B cell (primary cell): Measurements from ENCODE around the gene TDRD9. TPM values are rescaled to one million over a fixed set of nuclear protein-coding genes. Genes with fewer than 3 reads are reported as not detected.

ENCODE experiments used
- ATAC-seq: fragments of 200-7000 bp; cut with Tn5 transposase; one replicate; pipeline ENCODE4 v1.10.0; 2021; ENCODE audit warnings: low read depth, mild to moderate bottlenecking, moderate number of reproducible peaks, moderate library complexity
- CTCF ChIA-PET: fragments of 350-600 bp; sonication (Branson Sonifier 250); formaldehyde crosslinking; loops from one replicate; lab custom pipeline; 2021; ENCODE audit warnings: antibody characterized with exemption, inconsistent platforms; lab: Charles Lee
- POLR2A ChIA-PET: fragments of 350-600 bp; sonication (Branson Sonifier 250); formaldehyde crosslinking; loops from one replicate; lab custom pipeline; 2021; ENCODE audit warnings: antibody characterized with exemption; lab: Charles Lee
- DNase-seq: peaks from one replicate; pipeline ENCODE4 v3.0.0; 2013
- H2AFZ ChIP-seq: 2 replicates; pipeline ENCODE4 v1.6.1; 2012; ENCODE audit warnings: mild to moderate bottlenecking, low read depth, low read length; ENCODE audit not compliant: insufficient read depth, poor library complexity, severe bottlenecking
- H3K27ac ChIP-seq, 2 donors: 1 replicate in 1 of 2; 2 replicates in 1 of 2; pipeline ENCODE4 v1.5.1; 2012 to 2013; ENCODE audit warnings: low read length in 2 of 2, mild to moderate bottlenecking in 2 of 2, moderate library complexity in 1 of 2
- H3K27me3 ChIP-seq, 4 experiments: fragments of 200-600 bp in 1 of 4; sonication (generic) in 1 of 4; replicated peaks in 1 of 4; 1 replicate in 2 of 4; 2 replicates in 2 of 4; pipeline versions ENCODE4 v1.6.1 to v1.7.0; 2013 to 2016; ENCODE audit warnings: low read length in 3 of 4, mild to moderate bottlenecking in 2 of 4, mixed read lengths in 1 of 4, moderate library complexity in 1 of 4; ENCODE audit not compliant: insufficient read depth in 4 of 4, control insufficient read depth in 3 of 4; ENCODE audit errors: control extremely low read depth in 1 of 4
- H3K36me3 ChIP-seq, 2 experiments: replicated peaks in 1 of 2; 1 replicate in 1 of 2; 2 replicates in 1 of 2; pipeline versions ENCODE4 v1.6.1 to v1.7.1; 2013; ENCODE audit warnings: low read length in 1 of 2; ENCODE audit not compliant: insufficient read depth in 2 of 2, control insufficient read depth in 1 of 2; ENCODE audit errors: control extremely low read depth in 1 of 2, extremely low read depth in 1 of 2
- H3K4me1 ChIP-seq, 2 donors: fragments of 200-600 bp in 1 of 2; sonication (generic) in 1 of 2; 1 replicate in 1 of 2; 2 replicates in 1 of 2; pipeline versions ENCODE4 v1.5.1 to v1.6.1; 2013 to 2017; ENCODE audit warnings: low read length in 2 of 2; ENCODE audit not compliant: control insufficient read depth in 2 of 2, insufficient read depth in 2 of 2
- H3K4me2 ChIP-seq: replicated peaks from 2 replicates; pipeline ENCODE3; 2012; ENCODE audit warnings: mild to moderate bottlenecking, low read depth, low read length; ENCODE audit not compliant: poor library complexity, severe bottlenecking
- H3K4me3 ChIP-seq, 5 experiments: fragments of 200-600 bp in 1 of 5; sonication (generic) in 1 of 5; 1 replicate in 3 of 5; 2 replicates in 2 of 5; pipeline versions ENCODE4 v1.5.1 to v1.7.0; 2011 to 2016; ENCODE audit warnings: low read length in 4 of 5, mild to moderate bottlenecking in 4 of 5, low read depth in 2 of 5, control low read depth in 1 of 5, moderate library complexity in 1 of 5; ENCODE audit not compliant: insufficient read depth in 1 of 5; ENCODE audit errors: control extremely low read depth in 1 of 5, extremely low read depth in 1 of 5
- H3K79me2 ChIP-seq: fragments of 200-600 bp; sonication (generic); one replicate; pipeline ENCODE4 v1.6.0; 2016; ENCODE audit warnings: low read length; ENCODE audit not compliant: control insufficient read depth, insufficient read depth
- H3K9ac ChIP-seq: fragments of 200-600 bp; sonication (generic); 2 replicates; pipeline ENCODE4 v1.6.1; 2017; ENCODE audit warnings: mild to moderate bottlenecking, low read length, moderate library complexity
- H3K9me3 ChIP-seq, 3 donors: one replicate each; pipeline versions ENCODE4 v1.6.1 to v1.7.1; 2013; ENCODE audit warnings: low read length in 2 of 3; ENCODE audit not compliant: control insufficient read depth in 2 of 3, insufficient read depth in 1 of 3; ENCODE audit errors: control extremely low read depth in 1 of 3
- H4K20me1 ChIP-seq: 2 replicates; pipeline ENCODE4 v1.6.0; 2012; ENCODE audit warnings: mild to moderate bottlenecking, low read length; ENCODE audit not compliant: insufficient read depth, control insufficient read depth, poor library complexity, severe bottlenecking
- H3K27ac Mint-ChIP-seq: one replicate; pipeline ENCODE4 v1.8.0; 2021; ENCODE audit warnings: mixed read lengths
- H3K27me3 Mint-ChIP-seq: one replicate; pipeline ENCODE4 v1.8.0; 2021; ENCODE audit warnings: mixed read lengths
- H3K4me1 Mint-ChIP-seq: one replicate; pipeline ENCODE4 v1.8.0; 2021; ENCODE audit warnings: mixed read lengths
- H3K4me3 Mint-ChIP-seq: one replicate; pipeline ENCODE4 v1.8.0; 2021; ENCODE audit warnings: mixed read lengths
- H3K9me3 Mint-ChIP-seq: one replicate; pipeline ENCODE4 v1.8.0; 2022; ENCODE audit warnings: mixed read lengths; ENCODE audit not compliant: insufficient read depth
- EZH2 ChIP-seq: IDR thresholded peaks from 2 replicates; pipeline ENCODE4 v1.6.1; 2012; ENCODE audit warnings: borderline replicate concordance, low read depth, mild to moderate bottlenecking, moderate library complexity, low read length; ENCODE audit not compliant: insufficient read depth, poor library complexity, severe bottlenecking
- WGBS: methylation state at CpG from one replicate; pipeline ENCODE4 v1.1.5; 2013; ENCODE audit warnings: missing lambda C conversion rate; ENCODE audit not compliant: insufficient coverage; 5-methylcytosine and 5-hydroxymethylcytosine counted together
- intact Hi-C: fragments of 100-400 bp; cut with micrococcal nuclease; formaldehyde crosslinking; loops from one replicate; pipeline ENCODE4 v1.10.0; 2022
- polyA plus RNA-seq: library from polyadenylated mRNA; depleted of rRNA; stranded (reverse); fragments of >200 nt; gene quantifications from 2 replicates; pipeline ENCODE4 v1.2.3, GENCODE V29; 2012
- total RNA-seq, 2 donors: library from RNA; stranded (reverse); fragments of 120-200 nt in 1 of 2; gene quantifications; 1 replicate in 1 of 2; 2 replicates in 1 of 2; pipeline versions ENCODE4 v1.2.3 to v1.2.4, GENCODE V29; 2013 to 2022
- TF ChIP-seq, protein P1 (sequence below): fragments of 200-600 bp; IDR thresholded peaks from one replicate; pipeline ENCODE4 v1.8.0; 2022; ENCODE audit warnings: antibody characterized with exemption, mild to moderate bottlenecking

Gene TDRD9
- total and polyA plus RNA-seq, 2 donors (not counting 1 experiment from before 2014, with no cell fraction given): 1.1 to 2.4 TPM

- no peak overlapping the region for H3K27ac Mint-ChIP-seq
- no peaks in the 10 kb centered on the region for H3K4me1 Mint-ChIP-seq
- no peak overlapping the region for H2AFZ ChIP-seq
- H3K27ac ChIP-seq: no peak overlapping the region
- no peak overlapping the region for H3K4me3 ChIP-seq
- 87% methylated on average over 7 of the region's 7 CpGs for WGBS
- H3K4me1 ChIP-seq: no peaks in the 10 kb centered on the region
- DNase-seq: no peak
- intact Hi-C loops: no loop called here
- TF ChIP-seq, protein P1, sequence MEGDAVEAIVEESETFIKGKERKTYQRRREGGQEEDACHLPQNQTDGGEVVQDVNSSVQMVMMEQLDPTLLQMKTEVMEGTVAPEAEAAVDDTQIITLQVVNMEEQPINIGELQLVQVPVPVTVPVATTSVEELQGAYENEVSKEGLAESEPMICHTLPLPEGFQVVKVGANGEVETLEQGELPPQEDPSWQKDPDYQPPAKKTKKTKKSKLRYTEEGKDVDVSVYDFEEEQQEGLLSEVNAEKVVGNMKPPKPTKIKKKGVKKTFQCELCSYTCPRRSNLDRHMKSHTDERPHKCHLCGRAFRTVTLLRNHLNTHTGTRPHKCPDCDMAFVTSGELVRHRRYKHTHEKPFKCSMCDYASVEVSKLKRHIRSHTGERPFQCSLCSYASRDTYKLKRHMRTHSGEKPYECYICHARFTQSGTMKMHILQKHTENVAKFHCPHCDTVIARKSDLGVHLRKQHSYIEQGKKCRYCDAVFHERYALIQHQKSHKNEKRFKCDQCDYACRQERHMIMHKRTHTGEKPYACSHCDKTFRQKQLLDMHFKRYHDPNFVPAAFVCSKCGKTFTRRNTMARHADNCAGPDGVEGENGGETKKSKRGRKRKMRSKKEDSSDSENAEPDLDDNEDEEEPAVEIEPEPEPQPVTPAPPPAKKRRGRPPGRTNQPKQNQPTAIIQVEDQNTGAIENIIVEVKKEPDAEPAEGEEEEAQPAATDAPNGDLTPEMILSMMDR: no peak
- TF ChIP-seq EZH2: no peak
- no peaks in the 10 kb centered on the region for H3K27me3 ChIP-seq
- H3K36me3 ChIP-seq: no peaks in the 10 kb centered on the region
- ATAC-seq: no peak
- H4K20me1 ChIP-seq: no peaks in the 10 kb centered on the region
- peaks cover 6% of the 10 kb centered on the region for H3K27me3 Mint-ChIP-seq
- CTCF ChIA-PET: no interaction called here
- H3K9me3 Mint-ChIP-seq: peaks cover 2% of the 10 kb centered on the region
- no peak overlapping the region for H3K4me2 ChIP-seq
- no peaks in the 10 kb centered on the region for H3K79me2 ChIP-seq
- no peaks in the 10 kb centered on the region for H3K9me3 ChIP-seq
- POLR2A ChIA-PET: no interaction called here
- H3K9ac ChIP-seq: no peak overlapping the region
- no peak overlapping the region for H3K4me3 Mint-ChIP-seq
Measured at GRCh38 chr14:103894723-103895059, 33.6 kb upstream of the TDRD9 start.

- Histone ChIP-seq H2AFZ (no peak overlapping the region), H3K27ac (no peak overlapping the region), H3K4me3 (no peak overlapping the region), H3K9ac (no peak overlapping the region), H3K9me3 (no peaks in the 10 kb centered on the region), H3K27me3 (no peaks in the 10 kb centered on the region), H4K20me1 (no peaks in the 10 kb centered on the region), H3K4me2 (no peak overlapping the region), H3K36me3 (no peaks in the 10 kb centered on the region), H3K79me2 (no peaks in the 10 kb centered on the region), H3K4me1 (peaks cover 0 to 3% of the 10 kb centered on the region in 2 donors)
- ChIA-PET CTCF (no interaction called here), POLR2A (no interaction called here)
- no peak for ATAC-seq
- TF ChIP-seq EZH2: no peak
- TF ChIP-seq, protein P1: no peak
- Mint-ChIP-seq H3K4me3 (no peak overlapping the region), H3K27me3 (peaks cover 6% of the 10 kb centered on the region), H3K4me1 (peaks cover 3% of the 10 kb centered on the region), H3K27ac (no peak overlapping the region), H3K9me3 (peaks cover 2% of the 10 kb centered on the region)
- WGBS: 47% methylated on average over 4 of the region's 6 CpGs
- intact Hi-C loops: no loop called here
- DNase-seq: no peak
Measured at GRCh38 chr14:103896578-103896977, 31.7 kb upstream of the TDRD9 start.
